GM12878 (cell line): ENCODE measurements around the gene TMEM181. TPM values are rescaled to one million over a fixed set of nuclear protein-coding genes. Genes with fewer than 3 reads are reported as not detected.

Source experiments
- ATAC-seq: fragments of 200-7000 bp; cut with Tn5 transposase; 3 replicates; pipeline ENCODE4 v1.9.1; 2020; ENCODE audit warnings: mild to moderate bottlenecking, moderate library complexity
- BruUV-seq: library from RNA; stranded (reverse); fragments of 400-500 nt; replicated peaks from 2 replicates; lab custom pipeline; 2021; lab: Mats Ljungman, UMichigan
- CTCF ChIA-PET: fragments of 300-600 bp; sonication (Branson Sonifier 250); formaldehyde crosslinking; extraction: SDS; loops from one replicate; lab custom pipeline; 2021; ENCODE audit warnings: inconsistent platforms; lab: Yijun Ruan, JAX
- POLR2A ChIA-PET: fragments of 350-600 bp; formaldehyde crosslinking; extraction: SDS; loops from one replicate; lab custom pipeline; 2021; ENCODE audit warnings: inconsistent platforms; lab: Charles Lee
- RAD21 ChIA-PET: fragments of 300-600 bp; sonication (Branson Sonifier 250); formaldehyde crosslinking; loops from one replicate; lab custom pipeline; 2023; ENCODE audit warnings: antibody characterized with exemption; ENCODE audit not compliant: unreplicated experiment; lab: Charles Lee
- SMC1A ChIA-PET: fragments of 300-600 bp; sonication (Branson Sonifier 250); formaldehyde crosslinking; loops from one replicate; lab custom pipeline; 2023; ENCODE audit not compliant: unreplicated experiment, uncharacterized antibody; lab: Charles Lee
- DNase-seq: peaks from one replicate; pipeline ENCODE4 v3.0.0-alpha.2; 2011; ENCODE audit warnings: low read depth, low spot score
- FAIRE-seq: peaks from 3 replicates; lab custom pipeline; 2011; peaks lifted over from hg19 to GRCh38; lab: Jason Lieb, UNC
- H2AFZ ChIP-seq: 2 replicates; pipeline ENCODE4 v1.6.0; 2011; ENCODE audit warnings: low read depth, low read length, control low read depth; ENCODE audit not compliant: control insufficient read depth
- H3K27ac ChIP-seq: 2 replicates; pipeline ENCODE4 v1.5.1; 2011; ENCODE audit warnings: control low read depth; ENCODE audit not compliant: control insufficient read depth, insufficient read depth
- H3K27me3 ChIP-seq, 2 experiments: replicated peaks in 1 of 2; 2 replicates each; pipeline versions ENCODE4 v1.6.0 to v1.6.1; 2011; ENCODE audit warnings: low read length in 1 of 2; ENCODE audit not compliant: control insufficient read depth in 2 of 2, insufficient read depth in 2 of 2
- H3K36me3 ChIP-seq, 2 experiments: 2 replicates each; pipeline ENCODE4 v1.5.1; 2011; ENCODE audit warnings: low read length in 1 of 2; ENCODE audit not compliant: control insufficient read depth in 2 of 2, insufficient read depth in 2 of 2
- H3K4me1 ChIP-seq: 2 replicates; pipeline ENCODE4 v1.6.1; 2011; ENCODE audit warnings: mild to moderate bottlenecking, low read length, moderate library complexity, mixed read lengths; ENCODE audit not compliant: control insufficient read depth, insufficient read depth
- H3K4me2 ChIP-seq: 2 replicates; pipeline ENCODE4 v1.6.0; 2011; ENCODE audit warnings: control low read depth; ENCODE audit not compliant: control insufficient read depth, insufficient read depth
- H3K4me3 ChIP-seq: fragments of 200-600 bp; sonication (generic); 2 replicates; pipeline ENCODE4 v1.5.1; 2016
- H3K79me2 ChIP-seq: 2 replicates; pipeline ENCODE4 v1.6.0; 2011; ENCODE audit warnings: low read length; ENCODE audit not compliant: control insufficient read depth, insufficient read depth
- H3K9ac ChIP-seq: 2 replicates; pipeline ENCODE4 v1.8.0; 2011; ENCODE audit warnings: low read length, control low read depth, mixed read lengths; ENCODE audit not compliant: control insufficient read depth, insufficient read depth
- H3K9me3 ChIP-seq: replicated peaks from 3 replicates; pipeline ENCODE4 v1.5.1; 2011; ENCODE audit warnings: mild to moderate bottlenecking, low read length; ENCODE audit not compliant: control insufficient read depth, insufficient read depth
- H4K20me1 ChIP-seq: 2 replicates; pipeline ENCODE4 v1.6.0; 2011; ENCODE audit not compliant: control insufficient read depth, insufficient read depth
- NBN ChIP-seq: fragments of 450-650 bp; IDR thresholded peaks from 2 replicates; pipeline ENCODE4 v1.6.1; 2016
- TAF1 ChIP-seq: IDR thresholded peaks from 2 replicates; pipeline ENCODE4 v1.6.1; 2011; ENCODE audit warnings: mild to moderate bottlenecking, low read depth, low read length, borderline replicate concordance
- WGBS: methylation state at CpG from one replicate; pipeline ENCODE4 v1.1.6; 2016; ENCODE audit warnings: low lambda C conversion rate; ENCODE audit not compliant: insufficient replicate concordance, insufficient coverage; ENCODE audit errors: missing lambda C conversion rate; 5-methylcytosine and 5-hydroxymethylcytosine counted together
- in situ Hi-C: fragments of 300-500 bp; cut with MboI; formaldehyde crosslinking; loops from 9 replicates; pipeline ENCODE4 v1.14.3; 2018; ENCODE audit warnings: mixed read lengths
- intact Hi-C: fragments of 100-400 bp; cut with micrococcal nuclease; formaldehyde crosslinking; loops from one replicate; pipeline ENCODE4 v1.14.2; 2022; ENCODE audit not compliant: unreplicated experiment
- polyA plus RNA-seq, 11 experiments: library from polyadenylated mRNA; depleted of rRNA in 4 of 11; unstranded in 6 of 11; stranded (reverse) in 5 of 11; fragments of >200 nt; fragmentation: Nextera tagmentation in 4 of 11; fragmentation: Illumina TruSeq in 1 of 11; extraction: Ambion mirVana in 4 of 11; extraction: Trizol in 1 of 11; gene quantifications; 1 replicate in 1 of 11; 2 replicates in 10 of 11; pipeline versions ENCODE4 v1.2.1 to v1.2.3, GENCODE V29; 2011 to 2016; ENCODE audit warnings: inconsistent platforms in 2 of 11, missing spikeins in 2 of 11, low read depth in 1 of 11
- total RNA-seq, 4 experiments: library from RNA; depleted of rRNA in 3 of 4; stranded (reverse); fragments of >200 nt in 3 of 4; fragmentation: Illumina TruSeq in 1 of 4; extraction: Trizol in 1 of 4; gene quantifications; 2 replicates each; pipeline versions ENCODE4 v1.2.1 to v1.2.3, GENCODE V29; 2013 to 2021
- TF ChIP-seq, protein P1 (sequence below), 3 experiments: IDR thresholded peaks in 2 of 3; conservative IDR thresholded peaks in 1 of 3; 2 replicates each; pipeline ENCODE4 v1.5.1; 2011; ENCODE audit warnings: low read depth in 3 of 3, low read length in 3 of 3, mild to moderate bottlenecking in 3 of 3, control low read depth in 2 of 3, moderate library complexity in 2 of 3, inconsistent platforms in 1 of 3, mixed read lengths in 1 of 3; ENCODE audit not compliant: control insufficient read depth in 2 of 3, insufficient read depth in 1 of 3; ENCODE audit errors: extremely low read depth in 1 of 3

Gene TMEM181
- total and polyA plus RNA-seq, 10 of the 15 experiments (the other 5 are each of a cell fraction or from before 2014, with no cell fraction given), result 1.5 to 7.9 (median 5.2) TPM

DNA sequence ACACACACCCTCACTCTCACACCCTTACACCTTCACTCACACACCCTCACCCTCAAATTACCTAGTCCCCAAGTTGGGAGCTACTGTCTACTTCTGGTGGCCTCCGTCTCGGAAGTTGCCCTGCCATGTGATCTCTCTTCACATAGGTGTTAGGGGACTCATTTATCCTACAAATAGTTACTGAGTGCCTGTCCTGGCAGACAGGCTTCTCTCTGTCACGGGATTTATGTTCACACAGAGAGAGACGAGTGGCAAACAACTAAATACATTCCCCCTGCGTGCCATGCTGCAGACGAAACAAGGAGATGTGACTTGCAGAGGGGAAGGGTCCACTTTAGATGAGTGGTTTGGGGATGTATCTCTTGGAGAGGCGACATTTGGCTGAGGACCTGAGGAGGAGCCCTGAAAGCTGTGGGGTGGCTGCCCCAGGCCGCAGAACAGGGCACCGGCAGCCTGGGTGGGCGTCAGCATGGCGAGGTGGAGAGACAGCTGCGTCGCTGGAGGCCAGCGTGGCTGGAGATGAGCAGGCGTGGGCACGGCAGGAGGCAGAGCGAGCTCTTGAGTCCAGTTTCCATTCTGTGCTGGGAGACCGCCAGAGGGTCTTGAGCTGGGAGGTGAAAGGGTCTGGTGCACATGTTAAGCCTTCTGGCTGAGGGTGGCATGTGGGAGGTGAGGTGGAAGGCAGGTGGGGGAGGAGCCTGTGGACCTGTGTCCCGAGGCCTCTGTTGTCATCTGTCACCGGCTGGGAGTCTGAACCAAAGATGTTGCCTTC lies 67.5 kb downstream of the TMEM181 start (continued):
- TF ChIP-seq, protein P1, sequence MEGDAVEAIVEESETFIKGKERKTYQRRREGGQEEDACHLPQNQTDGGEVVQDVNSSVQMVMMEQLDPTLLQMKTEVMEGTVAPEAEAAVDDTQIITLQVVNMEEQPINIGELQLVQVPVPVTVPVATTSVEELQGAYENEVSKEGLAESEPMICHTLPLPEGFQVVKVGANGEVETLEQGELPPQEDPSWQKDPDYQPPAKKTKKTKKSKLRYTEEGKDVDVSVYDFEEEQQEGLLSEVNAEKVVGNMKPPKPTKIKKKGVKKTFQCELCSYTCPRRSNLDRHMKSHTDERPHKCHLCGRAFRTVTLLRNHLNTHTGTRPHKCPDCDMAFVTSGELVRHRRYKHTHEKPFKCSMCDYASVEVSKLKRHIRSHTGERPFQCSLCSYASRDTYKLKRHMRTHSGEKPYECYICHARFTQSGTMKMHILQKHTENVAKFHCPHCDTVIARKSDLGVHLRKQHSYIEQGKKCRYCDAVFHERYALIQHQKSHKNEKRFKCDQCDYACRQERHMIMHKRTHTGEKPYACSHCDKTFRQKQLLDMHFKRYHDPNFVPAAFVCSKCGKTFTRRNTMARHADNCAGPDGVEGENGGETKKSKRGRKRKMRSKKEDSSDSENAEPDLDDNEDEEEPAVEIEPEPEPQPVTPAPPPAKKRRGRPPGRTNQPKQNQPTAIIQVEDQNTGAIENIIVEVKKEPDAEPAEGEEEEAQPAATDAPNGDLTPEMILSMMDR (IDR thresholded peaks at IDR 0.05 in 2 of 3, conservative IDR thresholded peaks at IDR 0.05 in 1 of 3; ENCODE audit: control insufficient read depth in 2 of 3, extremely low read depth in 1 of 3, insufficient read depth in 1 of 3, low read depth in 3 of 3, low read length in 3 of 3), result no peak

DNA sequence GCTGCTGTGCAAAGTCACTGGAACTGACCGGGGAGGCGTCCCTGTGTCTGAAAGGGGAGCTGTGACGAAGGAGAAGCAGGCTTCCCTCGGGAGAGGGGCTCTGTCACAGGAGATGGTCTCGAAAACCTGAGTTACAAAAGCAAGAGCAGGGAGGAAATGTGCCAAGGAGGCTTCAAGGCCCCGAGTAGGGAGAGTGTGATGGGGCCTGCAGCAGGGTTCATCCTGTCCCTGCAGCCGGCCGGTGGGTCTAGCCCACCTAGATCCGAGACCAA lies 68.0 kb downstream of the TMEM181 start:
- no peak for DNase-seq
- no peak overlapping the region for H3K9ac ChIP-seq
- no peak for TF ChIP-seq NBN
- TF ChIP-seq TAF1, result no peak
- peaks cover 13 to 25% of the 10 kb centered on the region in 2 experiments for H3K36me3 ChIP-seq
- ChIA-PET RAD21 (no interaction called here), SMC1A (interaction anchor here (1.1 to 3.4 kb wide), 2 partner anchors 22 to 63 kb away, joined by 5 to 12 read pairs; partner anchors contain the start of gene SYTL3), CTCF (interaction anchor here (1.6 to 3.0 kb wide), 2 partner anchors 63 to 407 kb away, joined by 3 to 18 read pairs; no protein-coding TSS in a partner anchor), POLR2A (interaction anchor here (0.8 kb wide), 1 partner anchor 155 kb away, joined by 3 read pairs; no protein-coding TSS in a partner anchor)
- no peaks in the 10 kb centered on the region for H3K4me1 ChIP-seq
- no peak overlapping the region for H3K27ac ChIP-seq
- ATAC-seq, result no peak
- H3K9me3 ChIP-seq, result no peaks in the 10 kb centered on the region
- in situ Hi-C loops (no loop called here), intact Hi-C loops (no loop called here)
- no peak overlapping the region for H3K4me2 ChIP-seq
- H3K27me3 ChIP-seq, result no peaks in the 10 kb centered on the region
- no peaks in the 10 kb centered on the region for H3K79me2 ChIP-seq
- BruUV-seq, result no TSS peak
- WGBS, result 87% methylated on average over 9 of the region's 9 CpGs
- H3K4me3 ChIP-seq, result no peak overlapping the region
- no peak overlapping the region for H2AFZ ChIP-seq
- H4K20me1 ChIP-seq, result no peaks in the 10 kb centered on the region
- FAIRE-seq, result no peak
